SK-N-SH treated with all-trans-retinoic acid at 6 μM for 48 hours (cell line): ENCODE data around the gene MOBP.

Experiments used
- ATAC-seq: fragments of 200-7000 bp; cut with Tn5 transposase; 3 replicates; pipeline ENCODE4 v1.9.1; 2020; ENCODE audit warnings: mild to moderate bottlenecking, moderate library complexity
- ARNTL ChIP-seq: fragments of 450-650 bp; formaldehyde crosslinking; IDR thresholded peaks from 2 replicates; pipeline ENCODE4 v1.5.0; 2020; ENCODE audit warnings: low read depth, mild to moderate bottlenecking, moderate library complexity, borderline replicate concordance
- BACH2 ChIP-seq: fragments of 250-450 bp; sonication (Bioruptor Pico); IDR thresholded peaks from 2 replicates; pipeline ENCODE4 v1.9.0; 2021; ENCODE audit warnings: mild to moderate bottlenecking, borderline replicate concordance
- CREB5 ChIP-seq: fragments of 250-450 bp; sonication (Bioruptor Pico); IDR thresholded peaks from 2 replicates; pipeline ENCODE4 v1.5.1; 2020; ENCODE audit warnings: low read depth, mild to moderate bottlenecking, moderate library complexity
- CSDC2 ChIP-seq: fragments of 250-450 bp; sonication (Bioruptor Pico); IDR thresholded peaks from 2 replicates; pipeline ENCODE4 v1.5.0; 2020; ENCODE audit warnings: mild to moderate bottlenecking, moderate library complexity
- GLIS3 ChIP-seq: fragments of 250-450 bp; sonication (Bioruptor Pico); IDR thresholded peaks from 2 replicates; pipeline ENCODE4 v1.5.0; 2020; ENCODE audit warnings: mild to moderate bottlenecking, moderate library complexity
- ISL1 ChIP-seq: fragments of 250-450 bp; sonication (Bioruptor Pico); IDR thresholded peaks from 2 replicates; pipeline ENCODE4 v2.1.2; 2022; ENCODE audit warnings: mild to moderate bottlenecking, moderate library complexity
- OSR1 ChIP-seq: fragments of 250-450 bp; sonication (Bioruptor Pico); IDR thresholded peaks from 2 replicates; pipeline ENCODE4 v1.8.0; 2022; ENCODE audit warnings: moderate library complexity, mild to moderate bottlenecking, inconsistent platforms
- PATZ1 ChIP-seq: fragments of 250-450 bp; sonication (Bioruptor Pico); IDR thresholded peaks from 2 replicates; pipeline ENCODE4 v1.8.0; 2020; ENCODE audit warnings: mild to moderate bottlenecking, moderate library complexity, borderline replicate concordance
- PPARA ChIP-seq: fragments of 250-450 bp; sonication (Bioruptor Pico); IDR thresholded peaks from 2 replicates; pipeline ENCODE4 v1.5.0; 2020; ENCODE audit warnings: mild to moderate bottlenecking, borderline replicate concordance
- SNAI2 ChIP-seq: fragments of 250-450 bp; sonication (Bioruptor Pico); IDR thresholded peaks from 2 replicates; pipeline ENCODE4 v1.5.0; 2020; ENCODE audit warnings: mild to moderate bottlenecking, moderate library complexity
- TCF4 ChIP-seq: fragments of 250-450 bp; sonication (Bioruptor Pico); IDR thresholded peaks from 2 replicates; pipeline ENCODE4 v1.8.0; 2021; ENCODE audit warnings: mild to moderate bottlenecking, moderate library complexity, borderline replicate concordance
- TOX ChIP-seq: fragments of 250-450 bp; sonication (Bioruptor Pico); IDR thresholded peaks from 2 replicates; pipeline ENCODE4 v1.8.0; 2021; ENCODE audit warnings: mild to moderate bottlenecking, moderate library complexity, borderline replicate concordance
- ZC3H10 ChIP-seq: fragments of 250-450 bp; sonication (Bioruptor Pico); IDR thresholded peaks from 2 replicates; pipeline ENCODE4 v1.5.1; 2021; ENCODE audit warnings: mild to moderate bottlenecking, moderate library complexity
- ZFP3 ChIP-seq: fragments of 250-450 bp; sonication (Bioruptor Pico); IDR thresholded peaks from 2 replicates; pipeline ENCODE4 v1.5.0; 2020; ENCODE audit warnings: mild to moderate bottlenecking, moderate library complexity
- ZFP30 ChIP-seq: fragments of 450-650 bp; formaldehyde crosslinking; IDR thresholded peaks from 2 replicates; pipeline ENCODE4 v1.5.0; 2022; ENCODE audit warnings: mild to moderate bottlenecking, moderate library complexity
- ZNF565 ChIP-seq: fragments of 450-650 bp; formaldehyde crosslinking; conservative IDR thresholded peaks from 2 replicates; pipeline ENCODE4 v1.5.0; 2020; ENCODE audit warnings: low read depth, mild to moderate bottlenecking, moderate library complexity
- ZNF70 ChIP-seq: fragments of 450-650 bp; formaldehyde crosslinking; IDR thresholded peaks from 2 replicates; pipeline ENCODE4 v1.5.0; 2020; ENCODE audit warnings: mild to moderate bottlenecking, moderate library complexity
- ZNF8 ChIP-seq: fragments of 450-650 bp; formaldehyde crosslinking; IDR thresholded peaks from 2 replicates; pipeline ENCODE4 v1.5.0; 2020; ENCODE audit warnings: mild to moderate bottlenecking, moderate library complexity
- TF ChIP-seq, protein P1 (sequence below): fragments of 250-450 bp; sonication (Bioruptor Pico); IDR thresholded peaks from 2 replicates; pipeline ENCODE4 v1.8.0; 2021; ENCODE audit warnings: low read depth, mild to moderate bottlenecking, moderate library complexity, borderline replicate concordance
- TF ChIP-seq, protein P2 (sequence below): fragments of 250-450 bp; sonication (Bioruptor Pico); IDR thresholded peaks from 2 replicates; pipeline ENCODE4 v1.5.1; 2021; ENCODE audit warnings: mild to moderate bottlenecking, moderate library complexity

The MOBP gene

DNA sequence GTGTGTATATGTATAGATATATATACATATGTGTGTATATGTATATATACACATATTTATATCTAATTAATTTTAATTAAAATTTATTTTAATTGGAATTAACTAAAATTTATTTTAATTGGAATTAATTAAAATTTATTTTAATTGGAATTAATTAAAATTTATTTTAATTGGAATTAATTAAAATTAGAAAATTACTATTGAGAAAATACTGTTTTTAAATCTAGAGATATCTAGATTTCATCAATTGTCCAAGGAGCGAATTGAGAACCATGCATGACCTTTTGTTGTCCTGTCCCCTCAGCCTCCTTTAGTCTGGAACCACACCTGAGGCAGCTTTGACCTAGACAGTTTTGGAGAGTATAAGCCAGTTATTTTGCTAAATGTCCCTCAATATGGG is 1.8 kb downstream of the MOBP start:
- no peak for ATAC-seq
- TF ChIP-seq, protein P1, sequence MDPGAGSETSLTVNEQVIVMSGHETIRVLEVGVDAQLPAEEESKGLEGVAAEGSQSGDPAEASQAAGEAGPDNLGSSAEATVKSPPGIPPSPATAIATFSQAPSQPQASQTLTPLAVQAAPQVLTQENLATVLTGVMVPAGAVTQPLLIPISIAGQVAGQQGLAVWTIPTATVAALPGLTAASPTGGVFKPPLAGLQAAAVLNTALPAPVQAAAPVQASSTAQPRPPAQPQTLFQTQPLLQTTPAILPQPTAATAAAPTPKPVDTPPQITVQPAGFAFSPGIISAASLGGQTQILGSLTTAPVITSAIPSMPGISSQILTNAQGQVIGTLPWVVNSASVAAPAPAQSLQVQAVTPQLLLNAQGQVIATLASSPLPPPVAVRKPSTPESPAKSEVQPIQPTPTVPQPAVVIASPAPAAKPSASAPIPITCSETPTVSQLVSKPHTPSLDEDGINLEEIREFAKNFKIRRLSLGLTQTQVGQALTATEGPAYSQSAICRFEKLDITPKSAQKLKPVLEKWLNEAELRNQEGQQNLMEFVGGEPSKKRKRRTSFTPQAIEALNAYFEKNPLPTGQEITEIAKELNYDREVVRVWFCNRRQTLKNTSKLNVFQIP (CRISPR knock-in tag), result no peak
- no peak for TF ChIP-seq CSDC2
- TF ChIP-seq ZFP3 (CRISPR knock-in tag), result no peak
- TF ChIP-seq TCF4 (CRISPR knock-in tag), result no peak
- no peak for TF ChIP-seq GLIS3 (CRISPR knock-in tag)
- no peak for TF ChIP-seq ZNF8
- TF ChIP-seq OSR1 (CRISPR knock-in tag), result no peak
- no peak for TF ChIP-seq PATZ1
- TF ChIP-seq PPARA, result no peak
- TF ChIP-seq ISL1 (CRISPR knock-in tag), result no peak
- no peak for TF ChIP-seq ZC3H10 (CRISPR knock-in tag)
- no peak for TF ChIP-seq TOX (CRISPR knock-in tag)
- no peak for TF ChIP-seq ZFP30 (CRISPR knock-in tag)
- TF ChIP-seq, protein P2, sequence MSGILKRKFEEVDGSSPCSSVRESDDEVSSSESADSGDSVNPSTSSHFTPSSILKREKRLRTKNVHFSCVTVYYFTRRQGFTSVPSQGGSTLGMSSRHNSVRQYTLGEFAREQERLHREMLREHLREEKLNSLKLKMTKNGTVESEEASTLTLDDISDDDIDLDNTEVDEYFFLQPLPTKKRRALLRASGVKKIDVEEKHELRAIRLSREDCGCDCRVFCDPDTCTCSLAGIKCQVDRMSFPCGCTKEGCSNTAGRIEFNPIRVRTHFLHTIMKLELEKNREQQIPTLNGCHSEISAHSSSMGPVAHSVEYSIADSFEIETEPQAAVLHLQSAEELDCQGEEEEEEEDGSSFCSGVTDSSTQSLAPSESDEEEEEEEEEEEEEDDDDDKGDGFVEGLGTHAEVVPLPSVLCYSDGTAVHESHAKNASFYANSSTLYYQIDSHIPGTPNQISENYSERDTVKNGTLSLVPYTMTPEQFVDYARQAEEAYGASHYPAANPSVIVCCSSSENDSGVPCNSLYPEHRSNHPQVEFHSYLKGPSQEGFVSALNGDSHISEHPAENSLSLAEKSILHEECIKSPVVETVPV (CRISPR knock-in tag), result no peak
- no peak for TF ChIP-seq ZNF565
- TF ChIP-seq ZNF70 (CRISPR knock-in tag), result no peak

GRCh38 chr3:39469945-39470344 is 2.5 kb downstream of the MOBP start:
- TF ChIP-seq ISL1 (CRISPR knock-in tag), result no peak
- TF ChIP-seq CSDC2, result no peak
- no peak for TF ChIP-seq ZNF8
- TF ChIP-seq SNAI2 (CRISPR knock-in tag), result no peak
- TF ChIP-seq TOX (CRISPR knock-in tag), result no peak
- TF ChIP-seq BACH2 (CRISPR knock-in tag), result no peak
- no peak for TF ChIP-seq PPARA
- no peak for TF ChIP-seq ARNTL (CRISPR knock-in tag)
- TF ChIP-seq CREB5 (CRISPR knock-in tag), result no peak
- TF ChIP-seq, protein P1 (CRISPR knock-in tag), result no peak
- no peak for TF ChIP-seq OSR1 (CRISPR knock-in tag)
- TF ChIP-seq, protein P2 (CRISPR knock-in tag), result no peak
- no peak for TF ChIP-seq TCF4 (CRISPR knock-in tag)
- no peak for TF ChIP-seq PATZ1
- no peak for TF ChIP-seq ZFP30 (CRISPR knock-in tag)
- TF ChIP-seq ZFP3 (CRISPR knock-in tag), result no peak
- no peak for ATAC-seq
